ENCODE data around the gene KNDC1.

- TF ChIP-seq POLR2A (IDR thresholded peaks at IDR 0.05): no peak
- TF ChIP-seq, protein P1, sequence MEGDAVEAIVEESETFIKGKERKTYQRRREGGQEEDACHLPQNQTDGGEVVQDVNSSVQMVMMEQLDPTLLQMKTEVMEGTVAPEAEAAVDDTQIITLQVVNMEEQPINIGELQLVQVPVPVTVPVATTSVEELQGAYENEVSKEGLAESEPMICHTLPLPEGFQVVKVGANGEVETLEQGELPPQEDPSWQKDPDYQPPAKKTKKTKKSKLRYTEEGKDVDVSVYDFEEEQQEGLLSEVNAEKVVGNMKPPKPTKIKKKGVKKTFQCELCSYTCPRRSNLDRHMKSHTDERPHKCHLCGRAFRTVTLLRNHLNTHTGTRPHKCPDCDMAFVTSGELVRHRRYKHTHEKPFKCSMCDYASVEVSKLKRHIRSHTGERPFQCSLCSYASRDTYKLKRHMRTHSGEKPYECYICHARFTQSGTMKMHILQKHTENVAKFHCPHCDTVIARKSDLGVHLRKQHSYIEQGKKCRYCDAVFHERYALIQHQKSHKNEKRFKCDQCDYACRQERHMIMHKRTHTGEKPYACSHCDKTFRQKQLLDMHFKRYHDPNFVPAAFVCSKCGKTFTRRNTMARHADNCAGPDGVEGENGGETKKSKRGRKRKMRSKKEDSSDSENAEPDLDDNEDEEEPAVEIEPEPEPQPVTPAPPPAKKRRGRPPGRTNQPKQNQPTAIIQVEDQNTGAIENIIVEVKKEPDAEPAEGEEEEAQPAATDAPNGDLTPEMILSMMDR (IDR thresholded peaks at IDR 0.05): no peak
These were observed 56.8 kb downstream of the KNDC1 start for GRCh38 chr10:133216776-133217175.
